Measurements from ENCODE around the gene WDFY3.

WDFY3 gene

GRCh38 chr4:84908876-84909275 lies 57.6 kb downstream of the WDFY3 start:
- no peak overlapping the region for H3K9ac ChIP-seq (ENCODE audit: low read depth, low read length)
- no peaks in the 10 kb centered on the region for H3K9me3 ChIP-seq (ENCODE audit: insufficient read depth, low read depth, low read length)
- no peaks in the 10 kb centered on the region for H3K27me3 ChIP-seq (ENCODE audit: insufficient read depth, low read length)
- H3K4me3 ChIP-seq (ENCODE audit: low read length), result no peak overlapping the region
- H3K4me1 ChIP-seq (ENCODE audit: insufficient read depth, low read length), result peaks cover 22% of the 10 kb centered on the region
- WGBS, result 100% methylated on average over 1 of the region's 4 CpGs
- no peak overlapping the region for H3K27ac ChIP-seq (ENCODE audit: low read depth, low read length)
- H3K36me3 ChIP-seq (ENCODE audit: insufficient read depth, low read length), result peaks cover 13% of the 10 kb centered on the region; the same call in 1 of the 2 replicates

GRCh38 chr4:84907145-84907544 lies 59.3 kb downstream of the WDFY3 start:
- Histone ChIP-seq H3K27me3 (ENCODE audit: insufficient read depth, low read length) (no peaks in the 10 kb centered on the region), H3K36me3 (ENCODE audit: insufficient read depth, low read length) (peaks cover 5% of the 10 kb centered on the region; the same call in 1 of the 2 replicates), H3K9me3 (ENCODE audit: insufficient read depth, low read depth, low read length) (no peaks in the 10 kb centered on the region), H3K27ac (ENCODE audit: low read depth, low read length) (no peak overlapping the region; the same call in 1 of the 2 replicates), H3K4me1 (ENCODE audit: insufficient read depth, low read length) (peaks cover 33% of the 10 kb centered on the region), H3K4me3 (ENCODE audit: low read length) (no peak overlapping the region), H3K9ac (ENCODE audit: low read depth, low read length) (no peak overlapping the region)
- 92% methylated on average over 3 of the region's 3 CpGs for WGBS

GRCh38 chr4:84905646-84906045 lies 60.8 kb downstream of the WDFY3 start:
- Histone ChIP-seq H3K4me1 (ENCODE audit: insufficient read depth, low read length) (peaks cover 44% of the 10 kb centered on the region), H3K27me3 (ENCODE audit: insufficient read depth, low read length) (no peaks in the 10 kb centered on the region), H3K9me3 (ENCODE audit: insufficient read depth, low read depth, low read length) (no peaks in the 10 kb centered on the region), H3K27ac (ENCODE audit: low read depth, low read length) (no peak overlapping the region), H3K36me3 (ENCODE audit: insufficient read depth, low read length) (peaks cover 2% of the 10 kb centered on the region), H3K9ac (ENCODE audit: low read depth, low read length) (no peak overlapping the region), H3K4me3 (ENCODE audit: low read length) (no peak overlapping the region)
- WGBS, result 96% methylated on average over 2 of the region's 2 CpGs

GRCh38 chr4:84901740-84902281 lies 64.7 kb downstream of the WDFY3 start:
- Histone ChIP-seq H3K9ac (ENCODE audit: low read depth, low read length) (no peak overlapping the region), H3K36me3 (ENCODE audit: insufficient read depth, low read length) (peaks cover 6% of the 10 kb centered on the region), H3K4me3 (ENCODE audit: low read length) (no peak overlapping the region), H3K27ac (ENCODE audit: low read depth, low read length) (no peak overlapping the region), H3K27me3 (ENCODE audit: insufficient read depth, low read length) (no peaks in the 10 kb centered on the region), H3K9me3 (ENCODE audit: insufficient read depth, low read depth, low read length) (no peaks in the 10 kb centered on the region), H3K4me1 (ENCODE audit: insufficient read depth, low read length) (peaks cover 28% of the 10 kb centered on the region)
- WGBS, result 100% methylated on average over 1 of the region's 3 CpGs

GRCh38 chr4:84901173-84901572 lies 65.3 kb downstream of the WDFY3 start:
- no peaks in the 10 kb centered on the region for H3K9me3 ChIP-seq (ENCODE audit: insufficient read depth, low read depth, low read length)
- H3K4me1 ChIP-seq (ENCODE audit: insufficient read depth, low read length), result peaks cover 28% of the 10 kb centered on the region
- WGBS, result 67% methylated on average over 3 of the region's 3 CpGs
- no peak overlapping the region for H3K4me3 ChIP-seq (ENCODE audit: low read length)
- H3K9ac ChIP-seq (ENCODE audit: low read depth, low read length), result no peak overlapping the region
- no peak overlapping the region for H3K27ac ChIP-seq (ENCODE audit: low read depth, low read length)
- H3K36me3 ChIP-seq (ENCODE audit: insufficient read depth, low read length), result peaks cover 6% of the 10 kb centered on the region
- H3K27me3 ChIP-seq (ENCODE audit: insufficient read depth, low read length), result no peaks in the 10 kb centered on the region

- Histone ChIP-seq H3K36me3 (ENCODE audit: insufficient read depth, low read length) (peaks cover 9% of the 10 kb centered on the region), H3K4me3 (ENCODE audit: low read length) (no peak overlapping the region), H3K9me3 (ENCODE audit: insufficient read depth, low read depth, low read length) (no peaks in the 10 kb centered on the region), H3K4me1 (ENCODE audit: insufficient read depth, low read length) (peaks cover 22% of the 10 kb centered on the region), H3K27me3 (ENCODE audit: insufficient read depth, low read length) (no peaks in the 10 kb centered on the region), H3K9ac (ENCODE audit: low read depth, low read length) (no peak overlapping the region), H3K27ac (ENCODE audit: low read depth, low read length) (no peak overlapping the region)
- WGBS, result 94% methylated on average over 3 of the region's 3 CpGs
Observed at GRCh38 chr4:84899616-84900015, 66.9 kb downstream of the WDFY3 start.

- Histone ChIP-seq H3K27ac (ENCODE audit: low read depth, low read length) (no peak overlapping the region), H3K27me3 (ENCODE audit: insufficient read depth, low read length) (no peaks in the 10 kb centered on the region), H3K4me3 (ENCODE audit: low read length) (no peak overlapping the region), H3K9ac (ENCODE audit: low read depth, low read length) (no peak overlapping the region), H3K4me1 (ENCODE audit: insufficient read depth, low read length) (peaks cover 24% of the 10 kb centered on the region), H3K36me3 (ENCODE audit: insufficient read depth, low read length) (peaks cover 9% of the 10 kb centered on the region), H3K9me3 (ENCODE audit: insufficient read depth, low read depth, low read length) (no peaks in the 10 kb centered on the region)
- 93% methylated on average over 5 of the region's 6 CpGs for WGBS
Observed at GRCh38 chr4:84897516-84897915, 69.0 kb downstream of the WDFY3 start.

GRCh38 chr4:84895283-84895682 lies 71.2 kb downstream of the WDFY3 start:
- Histone ChIP-seq H3K4me3 (ENCODE audit: low read length) (no peak overlapping the region), H3K36me3 (ENCODE audit: insufficient read depth, low read length) (peaks cover 3% of the 10 kb centered on the region; the same call in 1 of the 2 replicates), H3K27ac (ENCODE audit: low read depth, low read length) (no peak overlapping the region), H3K27me3 (ENCODE audit: insufficient read depth, low read length) (no peaks in the 10 kb centered on the region), H3K9me3 (ENCODE audit: insufficient read depth, low read depth, low read length) (no peaks in the 10 kb centered on the region), H3K4me1 (ENCODE audit: insufficient read depth, low read length) (peaks cover 9% of the 10 kb centered on the region; the same call in 1 of the 2 replicates), H3K9ac (ENCODE audit: low read depth, low read length) (no peak overlapping the region)
- 94% methylated on average over 1 of the region's 1 CpG for WGBS

- H3K4me1 ChIP-seq (ENCODE audit: insufficient read depth, low read length), result peaks cover 9% of the 10 kb centered on the region; the same call in 1 of the 2 replicates
- no peaks in the 10 kb centered on the region for H3K27me3 ChIP-seq (ENCODE audit: insufficient read depth, low read length)
- no peaks in the 10 kb centered on the region for H3K9me3 ChIP-seq (ENCODE audit: insufficient read depth, low read depth, low read length)
- WGBS, result 94% methylated on average over 10 of the region's 10 CpGs
- H3K27ac ChIP-seq (ENCODE audit: low read depth, low read length), result no peak overlapping the region
- H3K9ac ChIP-seq (ENCODE audit: low read depth, low read length), result no peak overlapping the region
- no peak overlapping the region for H3K4me3 ChIP-seq (ENCODE audit: low read length)
- H3K36me3 ChIP-seq (ENCODE audit: insufficient read depth, low read length), result peaks cover 3% of the 10 kb centered on the region; the same call in 1 of the 2 replicates
Observed at GRCh38 chr4:84894621-84895020, 71.9 kb downstream of the WDFY3 start.

GRCh38 chr4:84892950-84893349 lies 73.5 kb downstream of the WDFY3 start:
- H3K9ac ChIP-seq (ENCODE audit: low read depth, low read length), result no peak overlapping the region
- no peaks in the 10 kb centered on the region for H3K9me3 ChIP-seq (ENCODE audit: insufficient read depth, low read depth, low read length)
- H3K4me1 ChIP-seq (ENCODE audit: insufficient read depth, low read length), result peaks cover 9% of the 10 kb centered on the region; the same call in 1 of the 2 replicates
- peak overlapping the region; percentile 15; the same call in 1 of the 2 replicates for H3K27ac ChIP-seq (ENCODE audit: low read depth, low read length)
- no peaks in the 10 kb centered on the region for H3K27me3 ChIP-seq (ENCODE audit: insufficient read depth, low read length)
- H3K4me3 ChIP-seq (ENCODE audit: low read length), result no peak overlapping the region
- WGBS, result 81% methylated on average over 1 of the region's 1 CpG
- peaks cover 3% of the 10 kb centered on the region for H3K36me3 ChIP-seq (ENCODE audit: insufficient read depth, low read length)

- Histone ChIP-seq H3K27ac (ENCODE audit: low read depth, low read length) (no peak overlapping the region), H3K4me3 (ENCODE audit: low read length) (no peak overlapping the region), H3K36me3 (ENCODE audit: insufficient read depth, low read length) (no peaks in the 10 kb centered on the region; the same call in 1 of the 2 replicates), H3K9ac (ENCODE audit: low read depth, low read length) (no peak overlapping the region), H3K9me3 (ENCODE audit: insufficient read depth, low read depth, low read length) (no peaks in the 10 kb centered on the region), H3K4me1 (ENCODE audit: insufficient read depth, low read length) (peaks cover 2% of the 10 kb centered on the region; the same call in 1 of the 2 replicates), H3K27me3 (ENCODE audit: insufficient read depth, low read length) (no peaks in the 10 kb centered on the region)
- 93% methylated on average over 2 of the region's 2 CpGs for WGBS
Observed at GRCh38 chr4:84887824-84888223, 78.7 kb downstream of the WDFY3 start.
